Colonic mucosa (tissue), 4 donors: ENCODE results near the gene CD1B. TPM values are rescaled to one million over a fixed set of nuclear protein-coding genes. Genes with fewer than 3 reads are reported as not detected.
"Not testable (repeated sequence)": the region's sequence is repeated elsewhere in the genome, so short reads cannot be mapped to it uniquely, and the experiment has no call there.

Source experiments
- DNase-seq: peaks from one replicate; pipeline ENCODE4 v3.0.0-alpha.2; 2020
- H3K27ac ChIP-seq: fragments of 200-600 bp; one replicate; pipeline ENCODE4 v1.8.0; 2021
- H3K27me3 ChIP-seq: fragments of 200-600 bp; one replicate; pipeline ENCODE4 v1.8.0; 2021
- H3K36me3 ChIP-seq: fragments of 200-600 bp; one replicate; pipeline ENCODE4 v1.8.0; 2021
- H3K4me1 ChIP-seq: fragments of 200-600 bp; one replicate; pipeline ENCODE4 v1.8.0; 2021; ENCODE audit warnings: mild to moderate bottlenecking
- H3K4me3 ChIP-seq: fragments of 200-600 bp; one replicate; pipeline ENCODE4 v1.8.0; 2021
- H3K9ac ChIP-seq, 2 donors: one replicate each; pipeline ENCODE4 v1.7.0; 2013; ENCODE audit warnings: control low read depth in 2 of 2, low read depth in 2 of 2, low read length in 2 of 2
- H3K9me3 ChIP-seq: fragments of 200-600 bp; one replicate; pipeline ENCODE4 v1.8.0; 2021
- CTCF ChIP-seq: fragments of 200-600 bp; IDR thresholded peaks from one replicate; pipeline ENCODE4 v1.8.0; 2022; ENCODE audit warnings: antibody characterized with exemption, mild to moderate bottlenecking
- intact Hi-C: fragments of 100-400 bp; cut with DNase I; formaldehyde crosslinking; loops from one replicate; pipeline ENCODE4 v1.14.1; 2022
- total RNA-seq, 2 donors: library from RNA; stranded (reverse); fragmentation: NEBNext Ultra II Directional in 1 of 2; extraction: Animal tissue kit (Norgen Biotek cat#: 25700) in 1 of 2; gene quantifications; one replicate each; pipeline ENCODE4 v1.2.1, GENCODE V29; 2021
- donor health status: healthy.
- donor health status: DM: no; HTN: no; CAD: no.
- donor health status: DM: no; HTN: no; CAD: no.

CD1B gene
- total RNA-seq, 2 donors from 2014 or later: not detected

- intact Hi-C loops: no loop called here
- H3K9me3 ChIP-seq: no peaks in the 10 kb centered on the region
- H3K27me3 ChIP-seq: no peaks in the 10 kb centered on the region
- H3K4me1 ChIP-seq: no peaks in the 10 kb centered on the region
- H3K27ac ChIP-seq: no peak within 1 kb of the TSS
- H3K4me3 ChIP-seq: no peak within 1 kb of the TSS
- no peak for DNase-seq
- no peak for TF ChIP-seq CTCF
- H3K36me3 ChIP-seq: no peaks in the 10 kb centered on the region
- H3K9ac ChIP-seq: no peak within 1 kb of the TSS
These were observed 22.2 kb upstream of the CD1B start, which contains the start of gene CD1E for GRCh38 chr1:158353303-158354075. TSS of gene CD1E (plus strand) at chr1:158353894. CDS start at chr1:158353989, 95 bp downstream.

DNA sequence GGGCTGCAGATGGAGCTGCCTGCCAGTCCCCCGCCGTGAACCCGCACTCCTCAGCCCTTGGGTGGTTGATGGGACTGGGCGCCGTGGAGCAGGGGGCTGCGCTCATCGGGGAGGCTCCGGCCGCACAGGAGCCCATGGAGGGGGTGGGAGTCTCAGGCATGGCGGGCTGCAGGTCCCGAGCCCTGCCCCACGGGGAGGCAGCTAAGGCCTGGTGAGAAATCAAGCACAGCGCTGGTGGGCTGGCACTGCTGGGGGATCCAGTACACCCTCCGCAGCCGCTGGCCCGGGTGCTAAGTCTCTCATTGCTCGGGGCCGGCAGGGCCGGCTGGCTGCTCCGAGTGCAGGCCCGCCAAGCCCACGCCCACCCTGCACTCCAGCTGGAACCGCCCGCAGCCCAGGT, 17.6 kb upstream of the CD1B start:
- H3K4me3 ChIP-seq, H3K9ac ChIP-seq, H3K27me3 ChIP-seq, H3K36me3 ChIP-seq, H3K9me3 ChIP-seq, intact Hi-C loops, H3K27ac ChIP-seq, DNase-seq, H3K4me1 ChIP-seq: not testable (repeated sequence)

DNA sequence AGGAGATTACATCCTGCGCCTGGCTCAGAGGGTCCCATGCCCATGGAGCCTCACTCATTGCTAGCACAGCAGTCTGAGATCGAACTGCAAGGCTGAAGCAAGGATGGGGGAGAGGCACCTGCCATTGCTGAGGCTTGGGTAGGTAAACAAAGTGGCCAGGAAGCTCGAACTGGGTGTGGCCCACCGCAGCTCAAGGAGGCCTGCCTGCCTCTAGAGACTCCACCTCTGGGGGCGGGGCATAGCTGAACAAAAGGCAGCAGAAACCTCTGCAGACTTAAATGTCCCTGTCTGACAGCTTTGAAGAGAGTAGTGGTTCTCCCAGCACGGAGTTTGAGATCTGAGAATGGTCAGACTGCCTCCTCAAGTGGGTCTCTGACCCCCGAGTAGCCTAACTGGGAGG, 5.1 kb upstream of the CD1B start:
- H3K4me1 ChIP-seq, H3K27me3 ChIP-seq, H3K9ac ChIP-seq, intact Hi-C loops, H3K4me3 ChIP-seq, DNase-seq, H3K36me3 ChIP-seq, H3K27ac ChIP-seq, H3K9me3 ChIP-seq: not testable (repeated sequence)

GRCh38 chr1:158335213-158335532, 3.8 kb upstream of the CD1B start:
- no peak overlapping the region for H3K9ac ChIP-seq
- TF ChIP-seq CTCF: no peak
- no peak for DNase-seq
- no peaks in the 10 kb centered on the region for H3K27me3 ChIP-seq
- no peaks in the 10 kb centered on the region for H3K36me3 ChIP-seq
- H3K27ac ChIP-seq: no peak overlapping the region
- no peaks in the 10 kb centered on the region for H3K9me3 ChIP-seq
- H3K4me3 ChIP-seq: no peak overlapping the region
- H3K4me1 ChIP-seq: no peaks in the 10 kb centered on the region
- intact Hi-C loops: no loop called here

DNA sequence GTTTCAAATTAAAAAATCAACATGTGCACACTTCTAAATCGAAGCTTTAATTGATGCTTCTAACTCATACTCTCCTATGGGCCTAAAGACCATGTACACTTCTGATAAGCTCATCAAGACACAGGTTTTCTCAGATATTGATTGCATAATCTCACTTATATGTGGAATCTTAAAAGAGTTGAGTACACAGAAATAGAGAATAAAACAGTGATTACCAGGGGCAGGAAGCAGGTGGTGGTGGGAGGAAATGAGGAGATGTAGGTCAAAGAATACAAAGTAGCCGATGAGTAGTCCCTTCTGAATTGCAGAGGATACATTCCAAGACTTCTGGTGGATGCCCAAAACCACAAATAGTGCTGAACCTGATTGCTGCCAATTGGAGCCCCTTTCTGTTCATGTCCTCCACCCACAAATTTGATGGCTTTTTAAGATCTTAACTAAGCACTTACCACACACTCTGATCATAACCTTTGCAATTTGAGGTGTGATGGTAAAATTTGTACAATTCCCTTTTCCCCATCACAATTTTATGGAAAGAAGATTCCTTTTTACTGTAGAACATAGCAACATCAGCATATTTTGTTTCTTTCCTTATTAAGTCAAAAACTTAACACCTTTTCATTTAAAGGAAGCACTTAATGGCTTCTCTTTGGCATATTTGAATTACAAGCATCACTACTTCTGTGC, 3.3 kb upstream of the CD1B start:
- H3K9ac ChIP-seq: no peak overlapping the region

More for the DNA sequence above, 3.3 kb upstream of the CD1B start:
- TF ChIP-seq CTCF: no peak
- H3K27me3 ChIP-seq: no peaks in the 10 kb centered on the region
- H3K4me3 ChIP-seq: no peak overlapping the region
- H3K27ac ChIP-seq: no peak overlapping the region
- DNase-seq: no peak
- intact Hi-C loops: no loop called here
- no peaks in the 10 kb centered on the region for H3K4me1 ChIP-seq
- no peaks in the 10 kb centered on the region for H3K36me3 ChIP-seq
- no peaks in the 10 kb centered on the region for H3K9me3 ChIP-seq
